Tibial nerve (tissue), 4 donors: Measurements from ENCODE around the gene FGF1. TPM values are rescaled to one million over a fixed set of nuclear protein-coding genes. Genes with fewer than 3 reads are reported as not detected.
A peak's percentile ranks its signal among the peaks of the same experiment; 100 is the strongest.

Experiments
- DNase-seq, 2 donors: peaks; one replicate each; pipeline ENCODE4 v3.0.0-alpha.2; 2019; ENCODE audit warnings: low spot score in 2 of 2
- H3K27ac ChIP-seq, 4 donors: fragments of 200-600 bp; sonication (generic) in 3 of 4; one replicate each; pipeline ENCODE4 v1.5.1; 2017 to 2019; ENCODE audit warnings: mild to moderate bottlenecking in 1 of 4
- H3K27me3 ChIP-seq, 2 donors: fragments of 200-600 bp; sonication (generic) in 1 of 2; one replicate each; pipeline versions ENCODE4 v1.5.1 to v1.6.0; 2017 to 2019
- H3K36me3 ChIP-seq, 3 donors: fragments of 200-600 bp; sonication (generic); one replicate each; pipeline ENCODE4 v1.5.1; 2018 to 2019
- H3K4me1 ChIP-seq, 4 donors: fragments of 200-600 bp; sonication (generic) in 3 of 4; one replicate each; pipeline ENCODE4 v1.5.1; 2017 to 2019
- H3K4me3 ChIP-seq, 4 donors: fragments of 200-600 bp; sonication (generic) in 3 of 4; one replicate each; pipeline ENCODE4 v1.5.1; 2017 to 2019; ENCODE audit warnings: mild to moderate bottlenecking in 1 of 4, moderate library complexity in 1 of 4
- H3K9me3 ChIP-seq, 4 donors: fragments of 200-600 bp; sonication (generic) in 3 of 4; one replicate each; pipeline ENCODE4 v1.5.1; 2017 to 2019
- EP300 ChIP-seq, 2 donors: sonication (generic); formaldehyde crosslinking; IDR thresholded peaks; one replicate each; pipeline ENCODE4 v1.6.1; 2017; ENCODE audit warnings: antibody characterized with exemption in 2 of 2, mild to moderate bottlenecking in 1 of 2
- POLR2A ChIP-seq, 2 donors: fragments of 450-650 bp; IDR thresholded peaks; one replicate each; pipeline ENCODE4 v1.6.1; 2017; ENCODE audit warnings: antibody characterized with exemption in 2 of 2, mild to moderate bottlenecking in 2 of 2, moderate library complexity in 2 of 2
- WGBS, 2 donors: methylation state at CpG; one replicate each; pipeline ENCODE4 v1.1.5; 2018; 5-methylcytosine and 5-hydroxymethylcytosine counted together
- total RNA-seq, 4 donors: library from RNA; depleted of rRNA; stranded (reverse); fragments of >200 nt; gene quantifications; one replicate each; pipeline ENCODE4 v1.1.0, GENCODE V29; 2016
- TF ChIP-seq, protein P1 (sequence below), 5 experiments: fragments of 200-600 bp in 3 of 5; fragments of 450-650 bp in 2 of 5; sonication (generic) in 3 of 5; IDR thresholded peaks; one replicate each; pipeline ENCODE4 v1.5.1; 2016 to 2019; ENCODE audit warnings: antibody characterized with exemption in 5 of 5, mild to moderate bottlenecking in 3 of 5, moderate library complexity in 2 of 5

FGF1 gene
- total RNA-seq, 4 donors from 2014 or later: 38.1 to 131 (median 115) TPM

DNA sequence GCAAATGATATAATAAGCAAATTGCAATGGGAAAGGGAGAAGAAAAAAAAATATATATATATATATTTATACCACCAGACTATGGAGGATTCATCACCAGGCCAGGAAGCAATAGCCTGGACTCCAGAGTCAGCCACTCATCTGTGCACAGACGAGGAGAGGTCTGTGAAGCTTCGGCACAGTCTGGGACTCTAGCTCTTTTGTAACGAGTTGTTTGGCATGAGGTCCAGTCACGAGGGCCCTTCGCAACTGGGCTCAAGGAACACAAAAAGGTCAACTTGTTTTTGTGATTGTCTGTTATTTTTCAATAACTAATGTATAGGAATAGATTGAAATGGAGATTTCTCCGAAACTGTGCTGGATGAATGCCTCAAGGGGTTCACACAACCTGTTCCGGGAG lies 14.7 kb upstream of the FGF1 start:
- Histone ChIP-seq H3K36me3 (no peaks in the 10 kb centered on the region), H3K4me3 (no peak overlapping the region), H3K27ac (no peak overlapping the region), H3K4me1 (peaks cover 0 to 32% (median 14%) of the 10 kb centered on the region in 4 donors), H3K9me3 (no peaks in the 10 kb centered on the region), H3K27me3 (no peaks in the 10 kb centered on the region)
- DNase-seq: no peak
- 85 to 89% methylated on average over 7 of the region's 7 CpGs for WGBS, 2 donors
- TF ChIP-seq EP300 (IDR thresholded peaks at IDR 0.05) (no peak), POLR2A (IDR thresholded peaks at IDR 0.05) (no peak)
- TF ChIP-seq, protein P1, sequence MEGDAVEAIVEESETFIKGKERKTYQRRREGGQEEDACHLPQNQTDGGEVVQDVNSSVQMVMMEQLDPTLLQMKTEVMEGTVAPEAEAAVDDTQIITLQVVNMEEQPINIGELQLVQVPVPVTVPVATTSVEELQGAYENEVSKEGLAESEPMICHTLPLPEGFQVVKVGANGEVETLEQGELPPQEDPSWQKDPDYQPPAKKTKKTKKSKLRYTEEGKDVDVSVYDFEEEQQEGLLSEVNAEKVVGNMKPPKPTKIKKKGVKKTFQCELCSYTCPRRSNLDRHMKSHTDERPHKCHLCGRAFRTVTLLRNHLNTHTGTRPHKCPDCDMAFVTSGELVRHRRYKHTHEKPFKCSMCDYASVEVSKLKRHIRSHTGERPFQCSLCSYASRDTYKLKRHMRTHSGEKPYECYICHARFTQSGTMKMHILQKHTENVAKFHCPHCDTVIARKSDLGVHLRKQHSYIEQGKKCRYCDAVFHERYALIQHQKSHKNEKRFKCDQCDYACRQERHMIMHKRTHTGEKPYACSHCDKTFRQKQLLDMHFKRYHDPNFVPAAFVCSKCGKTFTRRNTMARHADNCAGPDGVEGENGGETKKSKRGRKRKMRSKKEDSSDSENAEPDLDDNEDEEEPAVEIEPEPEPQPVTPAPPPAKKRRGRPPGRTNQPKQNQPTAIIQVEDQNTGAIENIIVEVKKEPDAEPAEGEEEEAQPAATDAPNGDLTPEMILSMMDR (IDR thresholded peaks at IDR 0.05): no peak

DNA sequence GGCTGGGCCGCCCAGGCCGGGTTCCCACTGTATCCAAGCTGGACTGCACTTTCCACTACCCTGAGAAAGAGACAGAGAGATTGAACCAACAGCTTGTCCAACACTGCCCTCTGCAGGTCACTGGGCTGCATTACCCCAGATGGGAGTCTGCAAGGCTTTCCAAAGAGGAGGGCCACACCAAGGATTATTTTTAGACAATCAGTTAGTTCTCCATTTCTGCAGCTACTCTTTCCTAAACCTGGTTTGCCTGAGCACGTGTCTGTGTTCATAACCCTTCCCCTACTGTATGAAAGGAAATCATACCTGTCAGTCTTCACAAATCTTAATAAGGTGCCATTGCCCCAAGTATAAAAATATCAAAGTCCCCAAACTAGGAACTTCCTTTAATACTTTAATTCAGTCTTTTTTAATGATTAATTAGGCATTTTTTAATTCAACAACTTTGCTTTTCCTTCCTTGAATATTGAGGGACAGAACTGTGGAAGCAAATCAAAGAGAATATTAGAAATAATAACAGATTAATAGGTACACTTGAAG lies 13.4 kb upstream of the FGF1 start:
- peak overlapping the region in 3 of 4 donors; percentile 53 to 79 (median 74) for H3K27ac ChIP-seq
- no peak overlapping the region for H3K4me3 ChIP-seq
- H3K9me3 ChIP-seq: no peaks in the 10 kb centered on the region
- TF ChIP-seq EP300 (IDR thresholded peaks at IDR 0.05) (peak in 1 of 2 donors; percentile 47), POLR2A (IDR thresholded peaks at IDR 0.05) (no peak)
- TF ChIP-seq, protein P1 (IDR thresholded peaks at IDR 0.05): peak; percentile 90 to 97 (median 95)
- H3K4me1 ChIP-seq: peaks cover 0 to 35% (median 14%) of the 10 kb centered on the region in 4 donors
- WGBS, 2 donors: 0% methylated on average over 3 of the region's 3 CpGs
- no peaks in the 10 kb centered on the region for H3K36me3 ChIP-seq
- no peaks in the 10 kb centered on the region for H3K27me3 ChIP-seq
- DNase-seq: peak; percentile 79 to 92

DNA sequence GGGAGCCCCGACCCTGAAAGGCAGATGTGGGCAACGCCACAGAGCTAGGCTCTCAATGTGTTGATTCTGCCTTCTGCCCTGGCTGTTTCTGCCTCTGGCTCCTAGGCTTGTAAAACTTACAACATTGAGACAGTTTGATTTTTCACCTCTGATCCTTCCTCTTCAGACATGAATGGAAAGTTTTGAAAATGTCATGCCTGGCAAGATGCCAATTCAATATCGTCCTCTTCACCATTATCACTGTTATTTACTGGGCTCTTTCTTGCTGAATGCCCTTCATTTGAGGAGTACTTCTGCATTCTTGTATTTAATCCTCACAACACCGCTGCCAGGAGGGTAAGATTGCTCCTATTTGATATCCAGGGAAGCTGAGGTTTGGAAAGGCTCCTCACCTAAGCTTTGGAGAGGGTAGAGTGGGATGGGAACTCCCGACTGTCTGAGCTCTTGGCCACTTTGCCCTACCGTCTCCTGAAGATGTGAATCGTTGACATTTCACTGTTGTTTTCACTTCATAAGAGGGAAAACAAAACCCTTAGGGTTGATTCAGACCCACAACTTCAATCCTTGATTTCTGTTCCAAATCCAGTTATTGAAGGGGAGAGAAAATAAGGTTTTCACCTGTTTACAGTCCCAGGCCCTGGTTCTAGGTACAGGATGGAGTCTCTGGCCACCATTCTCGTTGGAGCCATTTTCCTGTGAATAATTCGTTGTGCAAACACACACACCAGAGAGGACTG lies 12.7 kb upstream of the FGF1 start:
- TF ChIP-seq POLR2A (IDR thresholded peaks at IDR 0.05) (no peak), EP300 (IDR thresholded peaks at IDR 0.05) (no peak)
- TF ChIP-seq, protein P1 (IDR thresholded peaks at IDR 0.05): no peak
- 31 to 38% methylated on average over 9 of the region's 9 CpGs for WGBS, 2 donors
- Histone ChIP-seq H3K36me3 (no peaks in the 10 kb centered on the region), H3K4me3 (no peak overlapping the region), H3K27ac (peak overlapping the region; percentile 0 to 79 (median 64)), H3K4me1 (peaks cover 0 to 35% (median 14%) of the 10 kb centered on the region in 4 donors), H3K27me3 (no peaks in the 10 kb centered on the region), H3K9me3 (no peaks in the 10 kb centered on the region)
- DNase-seq: no peak

DNA sequence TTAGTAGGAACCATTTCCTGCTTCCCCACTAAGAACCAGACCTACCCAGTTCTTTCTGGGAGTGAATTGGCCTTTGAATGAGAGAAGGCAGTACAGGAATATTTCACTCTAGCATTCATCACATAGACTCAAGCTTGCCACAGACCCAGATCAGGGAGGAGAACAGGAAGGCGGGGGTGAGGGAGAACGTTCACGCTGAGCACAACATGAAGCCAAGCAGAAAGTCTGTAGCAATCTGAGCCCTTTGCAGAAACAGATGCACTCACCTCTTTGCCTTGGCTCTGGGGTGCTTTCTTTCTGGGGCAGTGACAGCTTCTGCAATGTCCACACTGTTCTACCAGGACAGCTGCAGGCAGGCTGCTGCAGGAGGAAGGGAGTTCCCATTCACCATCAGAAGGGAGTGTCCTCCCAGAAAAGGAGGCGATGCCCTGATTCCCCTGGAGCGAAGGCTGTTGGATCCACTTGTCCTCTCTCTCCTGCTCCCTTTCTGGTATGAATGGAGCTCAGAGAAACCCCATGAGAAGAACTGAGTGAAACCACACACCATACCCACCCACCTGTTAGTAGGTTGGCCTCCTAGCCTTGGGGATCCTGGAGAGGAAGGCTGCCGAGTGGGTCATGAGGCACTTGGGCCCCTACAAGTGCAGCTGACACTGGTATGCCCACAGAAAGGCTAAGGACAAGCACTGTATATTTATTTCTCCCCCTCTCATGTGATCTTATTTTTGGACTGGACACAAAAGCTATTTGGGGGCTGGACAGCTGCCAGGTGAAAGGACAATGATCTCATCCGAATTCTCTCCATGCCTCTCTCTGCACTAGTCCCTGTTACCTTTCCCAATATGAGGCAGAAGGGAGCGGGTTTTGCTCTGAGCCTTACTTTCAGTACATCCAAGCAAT lies 11.7 kb upstream of the FGF1 start:
- WGBS, 2 donors: 24 to 39% methylated on average over 7 to 8 of the region's 8 CpGs
- Histone ChIP-seq H3K9me3 (no peaks in the 10 kb centered on the region), H3K27me3 (no peaks in the 10 kb centered on the region), H3K36me3 (no peaks in the 10 kb centered on the region), H3K4me3 (no peak overlapping the region), H3K4me1 (peaks cover 0 to 35% (median 14%) of the 10 kb centered on the region in 4 donors), H3K27ac (peak overlapping the region; percentile 0 to 79 (median 64))
- no peak for TF ChIP-seq POLR2A (IDR thresholded peaks at IDR 0.05)
- TF ChIP-seq, protein P1 (IDR thresholded peaks at IDR 0.05): no peak
- peak in 1 of 2 donors; percentile 18 for TF ChIP-seq EP300 (IDR thresholded peaks at IDR 0.05)
- no peak for DNase-seq
